GM12875 (cell line): Measurements from ENCODE around the gene ACTL8.

Source experiments
- H3K4me3 ChIP-seq: one replicate; pipeline ENCODE4 v1.5.1; 2011; ENCODE audit warnings: low read depth, low read length, control low read depth
- CTCF ChIP-seq: IDR thresholded peaks from 2 replicates; pipeline ENCODE4 v1.5.1; 2011; ENCODE audit warnings: low read depth, mild to moderate bottlenecking, control low read depth, inconsistent platforms, low read length, moderate library complexity, borderline replicate concordance; ENCODE audit not compliant: insufficient read depth

Gene ACTL8

GRCh38 chr1:17798799-17799382 is 43.8 kb downstream of the ACTL8 start:
- no peak for TF ChIP-seq CTCF
- H3K4me3 ChIP-seq, result no peak overlapping the region

- no peak for TF ChIP-seq CTCF
- no peak overlapping the region for H3K4me3 ChIP-seq
Measured at GRCh38 chr1:17799642-17800041, 44.5 kb downstream of the ACTL8 start.

GRCh38 chr1:17802164-17802563 is 47.0 kb downstream of the ACTL8 start:
- no peak for TF ChIP-seq CTCF

GRCh38 chr1:17802945-17803344 is 47.8 kb downstream of the ACTL8 start:
- TF ChIP-seq CTCF, result no peak

More at GRCh38 chr1:17802164-17802563, 47.0 kb downstream of the ACTL8 start:
- H3K4me3 ChIP-seq, result no peak overlapping the region

GRCh38 chr1:17805869-17806684 is 50.9 kb downstream of the ACTL8 start:
- no peak overlapping the region for H3K4me3 ChIP-seq
- no peak for TF ChIP-seq CTCF

More at GRCh38 chr1:17802945-17803344, 47.8 kb downstream of the ACTL8 start:
- no peak overlapping the region for H3K4me3 ChIP-seq

GRCh38 chr1:17808816-17809215 is 53.7 kb downstream of the ACTL8 start:
- no peak for TF ChIP-seq CTCF
- H3K4me3 ChIP-seq, result no peak overlapping the region

- H3K4me3 ChIP-seq, result no peak overlapping the region
- TF ChIP-seq CTCF, result no peak
Measured at GRCh38 chr1:17810668-17811067, 55.5 kb downstream of the ACTL8 start.
